Measurements from ENCODE around the gene ALPP.
A peak's percentile ranks its signal among the peaks of the same experiment; 100 is the strongest.
"Not testable (repeated sequence)": the region's sequence is repeated elsewhere in the genome, so short reads cannot be mapped to it uniquely, and the experiment has no call there.

ALPP gene

GRCh38 chr2:232407428-232408150 lies 29.0 kb downstream of the ALPP start:
- DNase-seq, result not testable (repeated sequence)

DNA sequence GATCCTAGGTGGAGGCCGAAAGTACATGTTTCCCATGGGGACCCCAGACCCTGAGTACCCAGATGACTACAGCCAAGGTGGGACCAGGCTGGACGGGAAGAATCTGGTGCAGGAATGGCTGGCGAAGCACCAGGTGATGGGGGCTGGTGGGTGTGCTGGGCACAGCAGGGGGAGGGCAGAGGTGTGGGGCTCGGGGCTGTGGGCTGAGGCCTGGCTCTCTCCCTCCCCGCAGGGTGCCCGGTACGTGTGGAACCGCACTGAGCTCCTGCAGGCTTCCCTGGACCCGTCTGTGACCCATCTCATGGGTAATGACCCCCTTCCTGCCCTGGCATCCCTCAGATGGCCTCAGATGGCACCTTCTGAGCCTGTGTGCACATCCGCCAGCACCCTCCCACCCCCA lies 29.7 kb downstream of the ALPP start:
- not testable (repeated sequence) for DNase-seq

- not testable (repeated sequence) for DNase-seq
Observed at GRCh38 chr2:232409617-232410016, 31.1 kb downstream of the ALPP start.

GRCh38 chr2:232410238-232410900 lies 31.8 kb downstream of the ALPP start:
- DNase-seq, result no peak

- DNase-seq, result no peak
Observed at GRCh38 chr2:232411901-232412629, 33.5 kb downstream of the ALPP start.

DNA sequence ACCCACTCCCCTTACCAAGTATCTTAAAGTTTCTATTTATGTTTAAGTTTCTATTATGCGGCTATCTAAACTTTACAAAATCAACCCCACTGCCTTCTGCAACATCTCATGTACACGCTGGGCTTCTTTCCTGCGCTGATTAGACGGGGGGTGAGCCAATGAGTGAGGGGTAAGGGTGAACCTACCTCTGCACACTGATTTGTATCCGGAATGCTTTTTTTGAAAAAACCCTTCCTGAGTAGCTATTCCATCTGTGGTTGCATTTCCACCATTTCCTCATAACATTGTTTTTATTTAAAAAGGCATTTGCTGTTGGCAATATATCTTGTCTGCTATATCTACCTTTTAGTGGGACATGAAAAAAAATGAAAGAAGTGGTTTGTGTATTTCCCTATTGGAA lies 34.4 kb downstream of the ALPP start:
- DNase-seq, result no peak

DNA sequence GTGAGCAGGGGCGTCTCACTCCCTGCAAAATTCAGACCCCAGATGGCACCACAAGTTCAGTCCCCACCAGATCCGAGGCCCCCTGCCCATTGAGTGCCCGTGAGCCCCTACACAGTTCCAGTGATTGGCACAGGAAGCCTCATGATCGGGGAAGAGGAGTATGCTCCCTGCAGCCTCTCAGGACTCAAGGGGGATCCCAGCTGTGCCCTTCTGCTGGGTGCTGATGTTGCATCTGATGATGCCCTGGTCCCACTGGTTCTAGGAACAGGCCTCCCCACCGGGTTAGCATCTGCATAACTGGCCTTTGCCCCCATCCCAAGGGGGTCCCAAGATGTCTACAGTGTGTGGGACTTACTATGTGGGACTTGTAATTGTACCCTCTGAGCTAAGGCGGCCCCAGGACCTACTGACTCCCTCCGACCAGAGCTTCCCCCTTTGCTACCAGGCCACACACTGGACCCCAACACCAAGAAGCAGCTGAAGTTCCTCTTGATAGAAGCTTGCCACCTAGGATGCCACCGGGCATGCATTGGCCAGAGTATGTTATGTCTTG lies 36.7 kb downstream of the ALPP start:
- DNase-seq, result no peak

- DNase-seq, result no peak
Observed at GRCh38 chr2:232415736-232416520, 37.4 kb downstream of the ALPP start.

- DNase-seq, result no peak
Observed at GRCh38 chr2:232416521-232417470, 38.2 kb downstream of the ALPP start.

DNA sequence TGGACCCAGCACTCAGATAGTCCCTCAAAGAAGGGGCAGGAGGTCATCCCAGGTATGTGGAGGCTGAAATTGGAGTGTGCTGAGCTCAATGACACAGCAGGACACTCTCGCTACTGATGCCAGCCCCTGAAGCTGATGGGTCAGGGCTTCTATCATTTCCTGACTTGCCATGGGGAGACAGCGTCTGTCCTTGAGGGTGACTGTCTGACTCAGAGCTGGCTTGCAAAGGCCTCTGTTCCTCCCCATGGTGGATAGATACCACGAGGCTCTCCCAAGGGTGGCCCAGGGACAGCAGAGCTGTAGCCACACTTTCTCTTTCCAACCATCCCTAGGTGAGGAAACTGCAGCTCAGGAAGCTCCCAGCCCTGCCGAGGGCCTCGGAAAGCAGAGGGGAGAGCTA lies 38.9 kb downstream of the ALPP start:
- DNase-seq, result no peak

DNA sequence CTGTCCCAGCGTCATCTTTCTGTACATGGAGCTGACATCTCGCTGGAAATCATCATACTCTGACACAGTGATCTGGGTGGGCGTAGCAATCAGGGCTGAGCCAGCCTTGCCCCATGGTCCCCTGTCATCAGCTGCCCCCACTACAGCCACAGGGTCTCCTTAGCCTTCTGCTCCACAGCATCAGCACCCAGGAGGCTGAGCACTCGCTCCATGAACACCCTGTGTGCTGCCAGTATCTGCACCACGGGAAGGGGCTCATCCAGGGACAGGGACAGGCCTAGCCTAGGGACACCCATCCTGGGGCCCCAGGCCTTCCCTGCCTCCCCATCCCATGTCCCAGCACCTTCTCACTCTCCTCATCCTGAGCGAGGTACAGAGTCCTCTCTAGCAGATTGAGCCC lies 39.5 kb downstream of the ALPP start:
- DNase-seq, result no peak

DNA sequence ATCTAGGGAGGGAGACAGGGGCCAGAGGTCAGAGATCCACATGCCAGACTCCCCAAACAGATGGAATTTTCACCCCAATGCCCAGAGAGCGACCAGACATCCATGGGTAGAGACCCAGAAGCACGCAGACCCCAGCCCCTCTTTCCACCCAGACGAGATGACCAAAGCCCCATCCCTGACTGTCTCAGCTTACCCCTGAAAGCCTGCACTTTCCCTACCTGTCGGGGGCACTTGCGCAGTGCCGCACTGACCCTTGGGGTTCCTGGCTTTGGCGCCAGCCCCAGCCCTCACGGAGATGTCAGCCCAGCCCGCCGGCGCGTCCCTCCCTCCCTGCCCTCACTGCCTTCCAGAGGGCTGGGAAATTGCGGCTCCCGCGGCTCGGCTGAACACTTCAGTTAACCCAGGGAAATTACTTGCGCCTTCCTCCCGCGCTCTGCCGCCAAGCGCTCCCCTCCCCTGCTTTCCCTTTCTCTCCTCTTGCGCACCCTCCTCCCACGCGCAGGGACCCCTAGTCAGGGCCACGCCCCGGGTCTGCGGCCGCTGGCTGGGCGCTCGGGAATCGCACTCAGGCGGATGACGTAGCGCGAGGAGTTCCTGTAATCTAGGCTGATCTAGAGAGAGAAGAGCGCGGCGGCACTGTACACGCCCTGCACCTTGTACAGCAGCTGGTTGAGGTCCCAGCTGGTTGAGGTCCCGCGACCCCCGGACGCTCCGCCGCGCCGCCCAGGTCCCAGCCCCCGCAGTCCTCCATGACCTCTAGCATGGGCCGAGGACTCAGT lies 40.1 kb downstream of the ALPP start:
- peak; percentile 32 for DNase-seq

- peak; percentile 26 for DNase-seq
Observed at GRCh38 chr2:232419245-232420072, 40.9 kb downstream of the ALPP start.

DNA sequence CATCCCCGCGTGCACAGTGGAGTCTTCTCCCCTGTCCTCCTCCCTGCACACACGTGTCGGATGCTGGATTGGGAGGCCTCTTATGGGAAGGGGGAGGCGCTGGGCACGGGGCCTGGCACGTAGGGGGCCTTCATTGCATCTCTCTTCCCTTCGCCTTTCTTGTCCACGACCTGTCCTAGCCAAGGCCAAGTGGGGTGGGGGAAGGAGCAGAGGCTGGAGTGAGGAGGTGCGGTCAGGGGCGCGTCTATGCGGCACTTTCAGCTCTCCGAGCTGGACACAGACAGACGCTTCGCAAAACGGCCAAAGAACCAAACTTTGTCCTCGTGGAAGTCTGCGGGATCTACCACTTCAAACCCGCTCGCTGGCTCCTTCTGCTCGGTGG lies 41.5 kb downstream of the ALPP start:
- DNase-seq, result no peak

DNA sequence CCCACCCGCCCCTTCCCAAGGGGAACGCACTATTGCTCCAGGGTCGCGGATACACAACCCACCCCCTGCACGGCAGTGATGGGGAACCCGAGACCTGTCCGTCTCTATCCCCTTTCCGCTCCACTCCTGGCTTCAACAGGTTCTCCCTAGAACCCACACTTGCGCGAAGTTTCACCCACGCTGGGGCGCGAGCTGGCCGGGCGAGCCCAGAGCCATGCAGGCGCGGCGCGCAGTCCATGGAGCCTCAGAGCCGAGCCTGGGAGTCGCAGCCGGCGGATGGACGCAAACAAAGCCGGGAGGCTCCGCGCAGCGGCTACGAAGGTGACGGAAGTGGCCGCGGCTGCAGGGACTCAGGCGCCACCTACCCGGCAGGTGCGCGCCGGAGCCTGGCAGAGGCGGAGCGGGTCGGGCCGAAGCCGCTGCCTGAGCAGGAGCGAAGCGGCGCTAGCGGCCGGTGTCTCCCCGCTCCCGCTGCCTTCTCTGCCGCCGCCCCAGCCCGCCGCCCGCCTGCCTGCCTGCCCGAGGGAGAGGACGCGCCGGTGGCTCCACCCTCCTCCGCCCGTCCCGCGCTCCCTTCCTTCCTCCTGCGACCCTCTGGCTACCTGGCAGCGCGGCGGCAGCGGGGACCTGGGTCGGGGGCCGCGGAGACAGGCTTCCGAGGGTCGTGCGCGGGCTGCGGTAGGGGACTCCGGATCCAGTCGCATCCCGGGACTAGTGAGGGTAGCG lies 42.1 kb downstream of the ALPP start:
- DNase-seq, result peak; percentile 48

- no peak for DNase-seq
Observed at GRCh38 chr2:232421189-232421785, 42.7 kb downstream of the ALPP start.

DNA sequence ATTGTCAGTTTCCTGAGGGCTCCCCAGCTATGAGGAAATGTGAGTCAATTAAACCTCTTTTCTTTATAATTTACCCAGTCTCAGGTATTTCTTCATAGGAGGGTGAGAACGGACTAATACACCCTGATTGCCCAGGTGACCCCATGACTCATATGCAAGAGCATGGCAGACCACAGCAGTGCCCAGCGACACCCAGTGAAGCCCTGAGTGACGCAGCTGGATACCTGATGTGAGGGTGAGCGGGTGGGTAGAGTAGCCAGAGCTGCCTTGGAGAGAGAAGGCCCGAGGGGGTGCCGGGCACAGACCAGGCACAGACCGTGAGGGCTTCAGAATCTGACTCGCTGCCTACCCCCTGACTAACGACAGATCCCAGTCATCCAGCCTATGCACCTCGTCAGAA lies 43.5 kb downstream of the ALPP start:
- no peak for DNase-seq

GRCh38 chr2:232422996-232423395 lies 44.4 kb downstream of the ALPP start:
- DNase-seq, result not testable (repeated sequence)

DNA sequence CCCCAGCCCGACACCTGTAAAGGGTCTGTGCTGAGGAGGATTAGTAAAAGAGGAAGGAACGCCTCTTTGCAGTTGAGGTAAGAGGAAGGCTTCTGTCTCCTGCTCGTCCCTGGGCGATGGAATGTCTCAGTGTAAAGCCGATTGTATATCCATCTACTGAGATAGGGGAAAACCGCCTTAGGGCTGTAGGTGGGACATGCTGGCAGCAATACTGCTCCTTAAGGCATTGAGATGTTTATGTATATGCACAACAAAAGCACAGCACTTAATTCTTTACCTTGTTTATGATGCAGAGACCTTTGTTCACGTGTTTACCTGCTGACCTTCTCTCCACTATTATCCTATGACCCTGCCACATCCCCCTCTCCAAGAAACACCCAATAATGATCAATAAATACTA lies 44.9 kb downstream of the ALPP start:
- not testable (repeated sequence) for DNase-seq

Measured in activated CD4-positive, alpha-beta T cell treated with anti-CD3 and anti-CD28 coated beads for 48 hours (primary cell).